HEK293 (cell line): ENCODE data around the gene ANGPTL8.
A peak's percentile ranks its signal among the peaks of the same experiment; 100 is the strongest.

ENCODE experiments used
- CTCF ChIA-PET: fragments of 350-600 bp; formaldehyde crosslinking; extraction: SDS; loops from one replicate; lab custom pipeline; 2021; ENCODE audit warnings: antibody characterized with exemption; lab: Yijun Ruan, JAX
- POLR2A ChIA-PET: fragments of 300-600 bp; formaldehyde crosslinking; extraction: SDS; loops from one replicate; lab custom pipeline; 2020; ENCODE audit warnings: antibody characterized with exemption, inconsistent platforms; lab: Yijun Ruan, JAX
- H3K27ac ChIP-seq: fragments of 200-500 bp; sonication (Bioruptor generic); 2 replicates; pipeline ENCODE4 v1.5.1; 2014; ENCODE audit warnings: low read depth, low read length, control low read depth, inconsistent platforms; ENCODE audit errors: extremely low read depth
- H3K36me3 ChIP-seq, 2 experiments: fragments of 200-500 bp in 1 of 2; sonication (Bioruptor generic) in 1 of 2; 1 replicate in 1 of 2; 2 replicates in 1 of 2; pipeline ENCODE4 v1.5.1; 2014 to 2017; ENCODE audit warnings: inconsistent platforms in 2 of 2, low read length in 2 of 2; ENCODE audit not compliant: control insufficient read depth in 2 of 2, insufficient read depth in 1 of 2
- H3K4me1 ChIP-seq: fragments of 200-500 bp; sonication (Bioruptor generic); 2 replicates; pipeline ENCODE4 v1.5.1; 2014; ENCODE audit warnings: mild to moderate bottlenecking, low read length, inconsistent platforms; ENCODE audit not compliant: control insufficient read depth, insufficient read depth
- H3K4me3 ChIP-seq: 2 replicates; pipeline ENCODE4 v1.5.1; 2011; ENCODE audit warnings: low read depth, mild to moderate bottlenecking, control low read depth, low read length, moderate library complexity
- H3K9me3 ChIP-seq: fragments of 200-500 bp; sonication (Bioruptor generic); 2 replicates; pipeline ENCODE4 v1.5.1; 2014; ENCODE audit warnings: low read depth, low read length, inconsistent platforms; ENCODE audit not compliant: control insufficient read depth, insufficient read depth
- BCL11A ChIP-seq: fragments of 450-650 bp; formaldehyde crosslinking; IDR thresholded peaks from 2 replicates; pipeline ENCODE4 v1.5.1; 2016; ENCODE audit warnings: low read depth, missing biosample characterization, missing genetic modification characterization
- GLIS1 ChIP-seq: fragments of 450-650 bp; formaldehyde crosslinking; IDR thresholded peaks from 2 replicates; pipeline ENCODE4 v1.5.1; 2016; ENCODE audit warnings: missing biosample characterization, missing genetic modification characterization
- GLIS2 ChIP-seq: fragments of 450-650 bp; formaldehyde crosslinking; IDR thresholded peaks from 2 replicates; pipeline ENCODE4 v1.5.1; 2016; ENCODE audit warnings: missing biosample characterization, missing genetic modification characterization
- HOXA7 ChIP-seq: sonication (generic); formaldehyde crosslinking; IDR thresholded peaks from 2 replicates; pipeline ENCODE4 v1.8.1; 2022; ENCODE audit warnings: missing genetic modification reagents, borderline replicate concordance
- KLF10 ChIP-seq: fragments of 450-650 bp; IDR thresholded peaks from 2 replicates; pipeline ENCODE4 v1.5.1; 2018; ENCODE audit warnings: missing biosample characterization, mild to moderate bottlenecking, missing genetic modification characterization
- PRDM10 ChIP-seq: fragments of 450-650 bp; formaldehyde crosslinking; IDR thresholded peaks from 2 replicates; pipeline ENCODE4 v1.5.1; 2016; ENCODE audit warnings: missing biosample characterization, missing genetic modification characterization
- REPIN1 ChIP-seq: fragments of 450-650 bp; formaldehyde crosslinking; IDR thresholded peaks from 2 replicates; pipeline ENCODE4 v1.5.1; 2017; ENCODE audit warnings: missing biosample characterization, missing genetic modification characterization, low read depth
- YY1 ChIP-seq: fragments of 450-650 bp; formaldehyde crosslinking; IDR thresholded peaks from 2 replicates; pipeline ENCODE4 v1.5.1; 2018; ENCODE audit warnings: missing biosample characterization, missing genetic modification characterization
- ZBTB26 ChIP-seq: fragments of 450-650 bp; formaldehyde crosslinking; optimal IDR thresholded peaks from 2 replicates; pipeline ENCODE3; 2016; ENCODE audit warnings: missing biosample characterization, mild to moderate bottlenecking, missing genetic modification characterization
- ZBTB8A ChIP-seq: fragments of 450-650 bp; formaldehyde crosslinking; IDR thresholded peaks from 2 replicates; pipeline ENCODE4 v1.5.1; 2016; ENCODE audit warnings: missing biosample characterization, missing genetic modification characterization
- ZIC2 ChIP-seq: fragments of 450-650 bp; formaldehyde crosslinking; IDR thresholded peaks from 2 replicates; pipeline ENCODE4 v1.5.1; 2016; ENCODE audit warnings: missing biosample characterization, missing genetic modification characterization
- ZNF169 ChIP-seq: fragments of 450-650 bp; formaldehyde crosslinking; IDR thresholded peaks from 2 replicates; pipeline ENCODE4 v1.5.1; 2016; ENCODE audit warnings: missing biosample characterization, missing genetic modification characterization
- ZNF175 ChIP-seq: fragments of 450-650 bp; formaldehyde crosslinking; IDR thresholded peaks from 2 replicates; pipeline ENCODE4 v1.5.1; 2016; ENCODE audit warnings: missing biosample characterization, missing genetic modification characterization
- ZNF26 ChIP-seq: fragments of 450-650 bp; formaldehyde crosslinking; IDR thresholded peaks from 2 replicates; pipeline ENCODE4 v1.5.1; 2016; ENCODE audit warnings: missing biosample characterization, missing genetic modification characterization
- ZNF48 ChIP-seq: fragments of 450-650 bp; formaldehyde crosslinking; IDR thresholded peaks from 2 replicates; pipeline ENCODE4 v1.5.1; 2016; ENCODE audit warnings: missing biosample characterization, missing genetic modification characterization
- ZNF549 ChIP-seq: fragments of 450-650 bp; IDR thresholded peaks from 2 replicates; pipeline ENCODE4 v1.5.1; 2018; ENCODE audit warnings: missing biosample characterization, missing genetic modification characterization, mild to moderate bottlenecking, inconsistent platforms, moderate library complexity
- ZNF623 ChIP-seq: fragments of 450-650 bp; formaldehyde crosslinking; IDR thresholded peaks from 2 replicates; pipeline ENCODE4 v1.5.1; 2016; ENCODE audit warnings: missing biosample characterization, missing genetic modification characterization
- ZNF654 ChIP-seq: fragments of 450-650 bp; formaldehyde crosslinking; IDR thresholded peaks from 2 replicates; pipeline ENCODE4 v1.5.1; 2016; ENCODE audit warnings: low read depth, missing biosample characterization, missing genetic modification characterization
- ZNF658 ChIP-seq: fragments of 450-650 bp; formaldehyde crosslinking; IDR thresholded peaks from 2 replicates; pipeline ENCODE4; 2016; ENCODE audit warnings: missing biosample characterization, missing genetic modification characterization
- ZNF792 ChIP-seq: fragments of 450-650 bp; formaldehyde crosslinking; IDR thresholded peaks from 2 replicates; pipeline ENCODE4 v1.5.1; 2016; ENCODE audit warnings: missing biosample characterization, missing genetic modification characterization
- ZSCAN30 ChIP-seq: fragments of 450-650 bp; IDR thresholded peaks from 2 replicates; pipeline ENCODE4 v1.5.1; 2018; ENCODE audit warnings: missing biosample characterization, mild to moderate bottlenecking, missing genetic modification characterization, moderate library complexity
- ZSCAN5A ChIP-seq: fragments of 450-650 bp; formaldehyde crosslinking; IDR thresholded peaks from 2 replicates; pipeline ENCODE4 v1.5.1; 2016; ENCODE audit warnings: missing biosample characterization, missing genetic modification characterization

ANGPTL8 gene

GRCh38 chr19:11202488-11203193 is 36.8 kb upstream of the ANGPTL8 start:
- POLR2A ChIA-PET: interaction anchor here (0.7 to 1.7 kb wide), 2 partner anchors 60 to 70 kb away, joined by 3 to 6 read pairs; no protein-coding TSS in a partner anchor

GRCh38 chr19:11203194-11204075 is 36.0 kb upstream of the ANGPTL8 start:
- H3K9me3 ChIP-seq: no peaks in the 10 kb centered on the region
- H3K27ac ChIP-seq: no peak overlapping the region
- ChIA-PET POLR2A (interaction anchor here (1.7 to 1.8 kb wide), 2 partner anchors 61 to 65 kb away, joined by 6 to 11 read pairs; no protein-coding TSS in a partner anchor), CTCF (interaction anchor here (0.6 to 3.6 kb wide), 14 partner anchors 8 to 333 kb away, joined by 3 to 44 read pairs (median 4); no protein-coding TSS in a partner anchor)
- H3K4me3 ChIP-seq: no peak overlapping the region
- H3K36me3 ChIP-seq: peaks cover 4% of the 10 kb centered on the region in 2 experiments; a peak in 2 of 3 replicates
- H3K4me1 ChIP-seq: 0 out of 2 replicates have a peak, but pooled peaks cover 2% of the 10 kb centered on the region
- no peak for TF ChIP-seq ZNF623
- peak; percentile 57; the same call in 1 of the 2 replicates for TF ChIP-seq PRDM10 (tag by site-specific recombination)
- TF ChIP-seq ZBTB26 (tag by site-specific recombination): no peak
- TF ChIP-seq HOXA7: no peak
- TF ChIP-seq KLF10 (tag by site-specific recombination): no peak
- TF ChIP-seq GLIS1: peak; percentile 85
- TF ChIP-seq ZNF48 (tag by site-specific recombination): no peak
- TF ChIP-seq GLIS2 (tag by site-specific recombination): peak; percentile 39
- no peak for TF ChIP-seq ZSCAN5A (tag by site-specific recombination)
- TF ChIP-seq ZNF169: no peak
- peak; percentile 73 for TF ChIP-seq ZIC2 (tag by site-specific recombination)
- TF ChIP-seq ZSCAN30 (tag by site-specific recombination): peak; percentile 89; the same call in 1 of the 2 replicates
- peak; percentile 34 for TF ChIP-seq ZNF654
- TF ChIP-seq ZNF549: no peak
- TF ChIP-seq ZNF26: no peak
- no peak for TF ChIP-seq ZNF175 (tag by site-specific recombination)
- peak; percentile 58; the same call in 1 of the 2 replicates for TF ChIP-seq BCL11A (tag by site-specific recombination)
- TF ChIP-seq REPIN1: no peak

More at GRCh38 chr19:11202488-11203193, 36.8 kb upstream of the ANGPTL8 start:
- Histone ChIP-seq H3K36me3 (peaks cover 0 to 4% of the 10 kb centered on the region in 2 experiments; a peak in 2 of 3 replicates), H3K27ac (no peak overlapping the region), H3K4me1 (0 out of 2 replicates have a peak, but pooled peaks cover 2% of the 10 kb centered on the region), H3K9me3 (no peaks in the 10 kb centered on the region), H3K4me3 (no peak overlapping the region)
- CTCF ChIA-PET: interaction anchor here (0.6 to 3.6 kb wide), 7 partner anchors 64 to 333 kb away, joined by 3 to 44 read pairs (median 7); no protein-coding TSS in a partner anchor
- no peak for TF ChIP-seq ZSCAN5A (tag by site-specific recombination)
- 0 out of 2 replicates have a peak, but pooled peaks have one; percentile 6 for TF ChIP-seq ZBTB8A (tag by site-specific recombination)
- no peak for TF ChIP-seq YY1 (tag by site-specific recombination)
- TF ChIP-seq ZNF658 (tag by site-specific recombination): no peak
- peak; percentile 98 for TF ChIP-seq ZNF792 (tag by site-specific recombination)
- TF ChIP-seq GLIS1: peak; percentile 64
